IPS-15b (cell line): ENCODE data around the gene C4orf33.

Experiments used
- H3K27me3 ChIP-seq: one replicate; pipeline ENCODE4 v1.6.1; 2013; ENCODE audit warnings: low read length; ENCODE audit not compliant: control insufficient read depth, insufficient read depth
- H3K36me3 ChIP-seq: one replicate; pipeline ENCODE4 v1.6.1; 2013; ENCODE audit warnings: low read length; ENCODE audit not compliant: control insufficient read depth, insufficient read depth
- H3K4me1 ChIP-seq: one replicate; pipeline ENCODE4 v1.6.1; 2013; ENCODE audit warnings: mild to moderate bottlenecking, low read length; ENCODE audit not compliant: control insufficient read depth, insufficient read depth
- H3K4me3 ChIP-seq: one replicate; pipeline ENCODE4 v1.5.1; 2013; ENCODE audit warnings: low read depth, low read length
- H3K9ac ChIP-seq: one replicate; pipeline ENCODE4 v1.6.1; 2013; ENCODE audit warnings: low read depth, mild to moderate bottlenecking, low read length
- H3K9me3 ChIP-seq: one replicate; pipeline ENCODE4 v1.6.1; 2013; ENCODE audit warnings: mild to moderate bottlenecking, low read length; ENCODE audit not compliant: control insufficient read depth, insufficient read depth

Gene C4orf33

GRCh38 chr4:129163427-129163826, 67.5 kb downstream of the C4orf33 start:
- H3K9ac ChIP-seq = no peak overlapping the region
- no peaks in the 10 kb centered on the region for H3K4me1 ChIP-seq
- H3K36me3 ChIP-seq = no peaks in the 10 kb centered on the region
- H3K4me3 ChIP-seq = no peak overlapping the region
- no peaks in the 10 kb centered on the region for H3K27me3 ChIP-seq
- no peaks in the 10 kb centered on the region for H3K9me3 ChIP-seq

GRCh38 chr4:129164243-129164642, 68.3 kb downstream of the C4orf33 start:
- Histone ChIP-seq H3K4me1 (no peaks in the 10 kb centered on the region), H3K4me3 (no peak overlapping the region), H3K27me3 (no peaks in the 10 kb centered on the region), H3K9ac (no peak overlapping the region), H3K36me3 (no peaks in the 10 kb centered on the region), H3K9me3 (no peaks in the 10 kb centered on the region)
